Ishikawa (cell line): ENCODE measurements around the gene EPS8.

ENCODE experiments used
- EP300 ChIP-seq: IDR thresholded peaks from 2 replicates; pipeline ENCODE4 v1.6.1; 2012; ENCODE audit warnings: borderline replicate concordance
- RAD21 ChIP-seq: IDR thresholded peaks from 2 replicates; pipeline ENCODE4 v1.6.1; 2012; ENCODE audit warnings: low read depth
- TEAD4 ChIP-seq: IDR thresholded peaks from 2 replicates; pipeline ENCODE4 v1.6.1; 2012
- YY1 ChIP-seq: IDR thresholded peaks from 2 replicates; pipeline ENCODE4 v1.6.1; 2012; ENCODE audit warnings: low read depth
- TF ChIP-seq, protein P1 (sequence below): IDR thresholded peaks from 2 replicates; pipeline ENCODE4 v1.6.1; 2012
- TF ChIP-seq, protein P2 (sequence below): IDR thresholded peaks from 2 replicates; pipeline ENCODE4 v1.6.1; 2012; ENCODE audit warnings: low read depth, mild to moderate bottlenecking

DNA sequence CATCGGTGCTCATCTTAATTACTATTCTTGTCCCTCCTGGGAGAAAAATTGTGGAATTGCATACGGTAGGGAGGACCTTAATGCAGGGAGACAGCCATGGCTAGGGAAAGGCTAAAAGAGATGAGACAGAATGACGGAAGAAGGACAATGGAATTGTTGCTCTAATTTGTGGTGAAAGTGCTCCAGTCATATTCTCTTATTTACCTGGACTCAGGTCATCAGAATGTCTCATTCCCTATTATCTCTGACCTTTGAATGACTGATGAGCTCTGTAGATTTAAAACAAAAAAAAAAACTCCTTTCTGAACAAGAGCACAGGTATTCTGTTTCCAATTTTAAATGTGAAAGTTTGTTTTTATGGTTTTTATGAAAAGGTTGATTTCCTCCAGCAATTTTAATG is 8.6 kb upstream of the EPS8 start:
- TF ChIP-seq RAD21 = no peak
- TF ChIP-seq, protein P1, sequence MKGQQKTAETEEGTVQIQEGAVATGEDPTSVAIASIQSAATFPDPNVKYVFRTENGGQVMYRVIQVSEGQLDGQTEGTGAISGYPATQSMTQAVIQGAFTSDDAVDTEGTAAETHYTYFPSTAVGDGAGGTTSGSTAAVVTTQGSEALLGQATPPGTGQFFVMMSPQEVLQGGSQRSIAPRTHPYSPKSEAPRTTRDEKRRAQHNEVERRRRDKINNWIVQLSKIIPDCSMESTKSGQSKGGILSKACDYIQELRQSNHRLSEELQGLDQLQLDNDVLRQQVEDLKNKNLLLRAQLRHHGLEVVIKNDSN = no peak
- TF ChIP-seq EP300 = no peak
- TF ChIP-seq, protein P2, sequence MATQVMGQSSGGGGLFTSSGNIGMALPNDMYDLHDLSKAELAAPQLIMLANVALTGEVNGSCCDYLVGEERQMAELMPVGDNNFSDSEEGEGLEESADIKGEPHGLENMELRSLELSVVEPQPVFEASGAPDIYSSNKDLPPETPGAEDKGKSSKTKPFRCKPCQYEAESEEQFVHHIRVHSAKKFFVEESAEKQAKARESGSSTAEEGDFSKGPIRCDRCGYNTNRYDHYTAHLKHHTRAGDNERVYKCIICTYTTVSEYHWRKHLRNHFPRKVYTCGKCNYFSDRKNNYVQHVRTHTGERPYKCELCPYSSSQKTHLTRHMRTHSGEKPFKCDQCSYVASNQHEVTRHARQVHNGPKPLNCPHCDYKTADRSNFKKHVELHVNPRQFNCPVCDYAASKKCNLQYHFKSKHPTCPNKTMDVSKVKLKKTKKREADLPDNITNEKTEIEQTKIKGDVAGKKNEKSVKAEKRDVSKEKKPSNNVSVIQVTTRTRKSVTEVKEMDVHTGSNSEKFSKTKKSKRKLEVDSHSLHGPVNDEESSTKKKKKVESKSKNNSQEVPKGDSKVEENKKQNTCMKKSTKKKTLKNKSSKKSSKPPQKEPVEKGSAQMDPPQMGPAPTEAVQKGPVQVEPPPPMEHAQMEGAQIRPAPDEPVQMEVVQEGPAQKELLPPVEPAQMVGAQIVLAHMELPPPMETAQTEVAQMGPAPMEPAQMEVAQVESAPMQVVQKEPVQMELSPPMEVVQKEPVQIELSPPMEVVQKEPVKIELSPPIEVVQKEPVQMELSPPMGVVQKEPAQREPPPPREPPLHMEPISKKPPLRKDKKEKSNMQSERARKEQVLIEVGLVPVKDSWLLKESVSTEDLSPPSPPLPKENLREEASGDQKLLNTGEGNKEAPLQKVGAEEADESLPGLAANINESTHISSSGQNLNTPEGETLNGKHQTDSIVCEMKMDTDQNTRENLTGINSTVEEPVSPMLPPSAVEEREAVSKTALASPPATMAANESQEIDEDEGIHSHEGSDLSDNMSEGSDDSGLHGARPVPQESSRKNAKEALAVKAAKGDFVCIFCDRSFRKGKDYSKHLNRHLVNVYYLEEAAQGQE = no peak
- TF ChIP-seq TEAD4 = no peak
- TF ChIP-seq YY1 = no peak
